Liver (tissue), 9 donors: ENCODE data around the gene NPC2. TPM values are rescaled to one million over a fixed set of nuclear protein-coding genes. Genes with fewer than 3 reads are reported as not detected.

Experiments
- DNase-seq: peaks from one replicate; pipeline ENCODE4 v3.0.0-alpha.2; 2017; ENCODE audit warnings: low spot score
- H3K27ac ChIP-seq, 2 donors: one replicate each; pipeline ENCODE4 v1.7.0; 2013; ENCODE audit warnings: inconsistent platforms in 2 of 2, low read length in 2 of 2, control low read depth in 1 of 2, low read depth in 1 of 2, mild to moderate bottlenecking in 1 of 2
- H3K27me3 ChIP-seq, 4 donors: one replicate each; pipeline versions ENCODE4 v1.6.1 to v1.7.0; 2013; ENCODE audit warnings: low read length in 3 of 4, inconsistent platforms in 1 of 4, mild to moderate bottlenecking in 1 of 4, moderate library complexity in 1 of 4; ENCODE audit not compliant: control insufficient read depth in 4 of 4, insufficient read depth in 4 of 4
- H3K36me3 ChIP-seq, 4 donors: one replicate each; pipeline versions ENCODE4 v1.6.1 to v1.7.0; 2013; ENCODE audit warnings: low read length in 3 of 4, mild to moderate bottlenecking in 3 of 4, low read depth in 1 of 4, moderate library complexity in 1 of 4; ENCODE audit not compliant: control insufficient read depth in 4 of 4, insufficient read depth in 3 of 4
- H3K4me1 ChIP-seq, 4 donors: one replicate each; pipeline versions ENCODE4 v1.6.1 to v1.7.0; 2013; ENCODE audit warnings: low read length in 3 of 4, mild to moderate bottlenecking in 3 of 4, moderate library complexity in 1 of 4; ENCODE audit not compliant: control insufficient read depth in 4 of 4, insufficient read depth in 4 of 4
- H3K4me3 ChIP-seq, 3 donors: one replicate each; pipeline versions ENCODE4 v1.6.1 to v1.7.0; 2013; ENCODE audit warnings: low read length in 3 of 3, control low read depth in 1 of 3, low read depth in 1 of 3, mild to moderate bottlenecking in 1 of 3
- H3K9ac ChIP-seq, 2 donors: one replicate each; pipeline ENCODE4 v1.7.0; 2013; ENCODE audit warnings: low read length in 2 of 2, mild to moderate bottlenecking in 2 of 2, moderate library complexity in 2 of 2, control low read depth in 1 of 2, low read depth in 1 of 2
- H3K9me3 ChIP-seq, 4 donors: one replicate each; pipeline versions ENCODE4 v1.6.1 to v1.7.0; 2013; ENCODE audit warnings: low read length in 3 of 4; ENCODE audit not compliant: control insufficient read depth in 4 of 4
- ATF3 ChIP-seq: IDR thresholded peaks from 2 replicates; pipeline ENCODE4 v1.6.1; 2016; ENCODE audit warnings: antibody characterized with exemption
- CTCF ChIP-seq: fragments of 150-350 bp; IDR thresholded peaks from 2 replicates; pipeline ENCODE4 v1.5.1; 2017; ENCODE audit warnings: improper control_type of control experiment, low read depth, low read length; ENCODE audit not compliant: missing input control
- EGR1 ChIP-seq, 2 donors: IDR thresholded peaks; 2 replicates each; pipeline ENCODE4 v1.6.1; 2016 to 2018; ENCODE audit warnings: antibody characterized with exemption in 2 of 2, low read depth in 2 of 2
- FOXA1 ChIP-seq: IDR thresholded peaks from 2 replicates; pipeline ENCODE4 v1.6.1; 2016; ENCODE audit warnings: antibody characterized with exemption
- GABPA ChIP-seq, 2 donors: IDR thresholded peaks in 1 of 2; conservative IDR thresholded peaks in 1 of 2; 2 replicates each; pipeline ENCODE4 v1.6.1; 2016; ENCODE audit warnings: antibody characterized with exemption in 2 of 2, mild to moderate bottlenecking in 1 of 2, moderate library complexity in 1 of 2
- HNF4A ChIP-seq, 2 donors: conservative IDR thresholded peaks; 2 replicates each; pipeline ENCODE4 v1.6.1; 2016; ENCODE audit warnings: antibody characterized with exemption in 2 of 2, mild to moderate bottlenecking in 2 of 2
- JUND ChIP-seq, 2 donors: IDR thresholded peaks; 2 replicates each; pipeline ENCODE4 v1.6.1; 2016; ENCODE audit warnings: antibody characterized with exemption in 2 of 2
- NR2F2 ChIP-seq: IDR thresholded peaks from 2 replicates; pipeline ENCODE4 v1.6.1; 2016; ENCODE audit warnings: antibody characterized with exemption
- REST ChIP-seq: IDR thresholded peaks from 2 replicates; pipeline ENCODE4 v1.6.1; 2016; ENCODE audit warnings: antibody characterized with exemption, mild to moderate bottlenecking
- RXRA ChIP-seq, 2 donors: IDR thresholded peaks; 2 replicates each; pipeline ENCODE4 v1.6.1; 2017 to 2018; ENCODE audit warnings: antibody characterized with exemption in 2 of 2, mild to moderate bottlenecking in 1 of 2
- SP1 ChIP-seq: IDR thresholded peaks from 2 replicates; pipeline ENCODE4 v1.6.1; 2018; ENCODE audit warnings: antibody characterized with exemption, mild to moderate bottlenecking
- TAF1 ChIP-seq: conservative IDR thresholded peaks from 2 replicates; pipeline ENCODE4 v1.6.1; 2016; ENCODE audit warnings: antibody characterized with exemption, mild to moderate bottlenecking
- YY1 ChIP-seq: IDR thresholded peaks from 2 replicates; pipeline ENCODE4 v1.6.1; 2016; ENCODE audit warnings: antibody characterized with exemption, mild to moderate bottlenecking
- WGBS: extraction: QIAGEN DNeasy Blood & Tissue Kit; methylation state at CpG from one replicate; pipeline ENCODE4 v1.1.7; 2013; 5-methylcytosine and 5-hydroxymethylcytosine counted together
- polyA plus RNA-seq, 2 donors: library from polyadenylated mRNA; stranded (reverse) in 1 of 2; unstranded in 1 of 2; fragments of 200-250 nt in 1 of 2; fragments of >200 nt in 1 of 2; fragmentation: Nextera tagmentation in 1 of 2; extraction: Ambion mirVana in 1 of 2; gene quantifications; one replicate each; pipeline versions ENCODE4 v1.2.1 to v1.2.3, GENCODE V29; 2013 to 2015
- total RNA-seq, 2 donors: library from RNA; depleted of rRNA; stranded (reverse); fragments of >200 nt; gene quantifications; one replicate each; pipeline ENCODE4 v1.2.3, GENCODE V29; 2014
- donor health status: healthy.
- donor health status: healthy.
- donor health status: healthy.
- donor health status: healthy.
- donor health status: healthy.

NPC2 gene
- total and polyA plus RNA-seq, 4 donors = 69.7 to 133 (median 105) TPM

GRCh38 chr14:74521756-74522155 is 28.7 kb upstream of the NPC2 start:
- no peak for DNase-seq
- H3K27me3 ChIP-seq = no peaks in the 10 kb centered on the region
- 84% methylated on average over 10 of the region's 10 CpGs for WGBS
- no peaks in the 10 kb centered on the region for H3K9me3 ChIP-seq
- no peak overlapping the region for H3K4me3 ChIP-seq
- no peak for TF ChIP-seq EGR1 (IDR thresholded peaks at IDR 0.05; ENCODE audit: low read depth in 2 of 2)
- H3K36me3 ChIP-seq = no peaks in the 10 kb centered on the region
- no peak overlapping the region for H3K9ac ChIP-seq
- H3K4me1 ChIP-seq = no peaks in the 10 kb centered on the region
- no peak overlapping the region for H3K27ac ChIP-seq

GRCh38 chr14:74519316-74520074 is 26.4 kb upstream of the NPC2 start:
- Histone ChIP-seq H3K9ac (no peak overlapping the region), H3K27ac (no peak overlapping the region), H3K4me3 (no peak overlapping the region), H3K9me3 (no peaks in the 10 kb centered on the region), H3K4me1 (no peaks in the 10 kb centered on the region), H3K27me3 (no peaks in the 10 kb centered on the region), H3K36me3 (no peaks in the 10 kb centered on the region)
- 83% methylated on average over 6 of the region's 6 CpGs for WGBS
- TF ChIP-seq EGR1 (IDR thresholded peaks at IDR 0.05; ENCODE audit: low read depth in 2 of 2) (no peak), SP1 (no peak), ATF3 (no peak), FOXA1 (no peak), RXRA (IDR thresholded peaks at IDR 0.05) (no peak), REST (no peak), CTCF (no peak), GABPA (IDR thresholded peaks at IDR 0.05 in 1 of 2, conservative IDR thresholded peaks at IDR 0.05 in 1 of 2) (no peak), YY1 (no peak), HNF4A (conservative IDR thresholded peaks at IDR 0.05) (no peak), TAF1 (no peak)
- no peak for DNase-seq

- TF ChIP-seq SP1 = no peak
- TF ChIP-seq JUND (IDR thresholded peaks at IDR 0.05) = no peak
- TF ChIP-seq NR2F2 = no peak
- no peaks in the 10 kb centered on the region for H3K4me1 ChIP-seq
- no peak overlapping the region for H3K27ac ChIP-seq
- H3K9ac ChIP-seq = no peak overlapping the region
- WGBS = 90% methylated on average over 6 of the region's 6 CpGs
- H3K9me3 ChIP-seq = no peaks in the 10 kb centered on the region
- no peak overlapping the region for H3K4me3 ChIP-seq
- no peak for DNase-seq
- no peaks in the 10 kb centered on the region for H3K27me3 ChIP-seq
- no peaks in the 10 kb centered on the region for H3K36me3 ChIP-seq
Measured at GRCh38 chr14:74518221-74518620, 25.1 kb upstream of the NPC2 start.
